ENCODE results near the gene INPP5A. TPM values are rescaled to one million over a fixed set of nuclear protein-coding genes. Genes with fewer than 3 reads are reported as not detected.

INPP5A gene
- total RNA-seq, 1 experiment from 2014 or later = 44.5 TPM

GRCh38 chr10:132665946-132666704, 128.5 kb downstream of the INPP5A start:
- BruUV-seq (replicated peaks) = no TSS peak
- ChIA-PET CTCF (no interaction called here), POLR2A (no interaction called here)
- no peaks in the 10 kb centered on the region for H3K4me1 Mint-ChIP-seq (ENCODE audit: low read depth, unreplicated experiment)
- no peak overlapping the region for H3K27ac Mint-ChIP-seq (ENCODE audit: unreplicated experiment)
- Histone ChIP-seq H3K27me3 (replicated peaks; ENCODE audit: control insufficient read depth, insufficient read depth, low read length) (no peaks in the 10 kb centered on the region), H3K9me3 (no peaks in the 10 kb centered on the region), H3K4me1 (no peaks in the 10 kb centered on the region), H3K36me3 (ENCODE audit: control insufficient read depth, insufficient read depth, low read length) (no peaks in the 10 kb centered on the region), H3K4me3 (ENCODE audit: low read depth, low read length) (no peak overlapping the region)
- H3K27me3 Mint-ChIP-seq (ENCODE audit: insufficient read depth, unreplicated experiment) = no peaks in the 10 kb centered on the region
- H3K4me3 Mint-ChIP-seq (ENCODE audit: unreplicated experiment) = no peak overlapping the region
- no peak for DNase-seq
- H3K9me3 Mint-ChIP-seq (ENCODE audit: unreplicated experiment) = no peaks in the 10 kb centered on the region
- intact Hi-C loops (cut with micrococcal nuclease; ENCODE audit: unreplicated experiment) = no loop called here
- no peak for TF ChIP-seq CTCF (IDR thresholded peaks at IDR 0.05; ENCODE audit: insufficient read depth in 1 of 2, low read depth in 1 of 2, low read length in 1 of 2, severe bottlenecking in 1 of 2, unreplicated experiment in 1 of 2)
- peaks cover under 1% of the 10 kb centered on the region for H3K36me3 Mint-ChIP-seq (ENCODE audit: insufficient read depth, unreplicated experiment)

GRCh38 chr10:132666705-132667341, 129.2 kb downstream of the INPP5A start:
- DNase-seq = no peak
- no peak overlapping the region for H3K4me3 Mint-ChIP-seq (ENCODE audit: unreplicated experiment)
- H3K9me3 ChIP-seq = no peaks in the 10 kb centered on the region
- no peak for TF ChIP-seq CTCF (IDR thresholded peaks at IDR 0.05; ENCODE audit: insufficient read depth in 1 of 2, low read depth in 1 of 2, low read length in 1 of 2, severe bottlenecking in 1 of 2, unreplicated experiment in 1 of 2)
- H3K4me1 Mint-ChIP-seq (ENCODE audit: low read depth, unreplicated experiment) = no peaks in the 10 kb centered on the region
- no peaks in the 10 kb centered on the region for H3K27me3 ChIP-seq (replicated peaks; ENCODE audit: control insufficient read depth, insufficient read depth, low read length)
- ChIA-PET CTCF (no interaction called here), POLR2A (no interaction called here)
- no peak overlapping the region for H3K27ac Mint-ChIP-seq (ENCODE audit: unreplicated experiment)
- no peaks in the 10 kb centered on the region for H3K4me1 ChIP-seq
- intact Hi-C loops (cut with micrococcal nuclease; ENCODE audit: unreplicated experiment) = no loop called here
- no TSS peak for BruUV-seq (replicated peaks)
- no peak overlapping the region for H3K4me3 ChIP-seq (ENCODE audit: low read depth, low read length)
- H3K36me3 Mint-ChIP-seq (ENCODE audit: insufficient read depth, unreplicated experiment) = peaks cover 6% of the 10 kb centered on the region
- H3K36me3 ChIP-seq (ENCODE audit: control insufficient read depth, insufficient read depth, low read length) = no peaks in the 10 kb centered on the region
- no peaks in the 10 kb centered on the region for H3K9me3 Mint-ChIP-seq (ENCODE audit: unreplicated experiment)
- no peaks in the 10 kb centered on the region for H3K27me3 Mint-ChIP-seq (ENCODE audit: insufficient read depth, unreplicated experiment)

- no peak for TF ChIP-seq CTCF (IDR thresholded peaks at IDR 0.05; ENCODE audit: insufficient read depth in 1 of 2, low read depth in 1 of 2, low read length in 1 of 2, severe bottlenecking in 1 of 2, unreplicated experiment in 1 of 2)
These were observed 129.9 kb downstream of the INPP5A start for GRCh38 chr10:132667342-132668047.

More at GRCh38 chr10:132667342-132668047, 129.9 kb downstream of the INPP5A start:
- POLR2A ChIA-PET = no interaction called here
- CTCF ChIA-PET = no interaction called here
- no peaks in the 10 kb centered on the region for H3K4me1 ChIP-seq
- H3K9me3 ChIP-seq = no peaks in the 10 kb centered on the region
- H3K36me3 Mint-ChIP-seq (ENCODE audit: insufficient read depth, unreplicated experiment) = peaks cover 6% of the 10 kb centered on the region
- H3K27me3 ChIP-seq (replicated peaks; ENCODE audit: control insufficient read depth, insufficient read depth, low read length) = no peaks in the 10 kb centered on the region
- H3K4me1 Mint-ChIP-seq (ENCODE audit: low read depth, unreplicated experiment) = no peaks in the 10 kb centered on the region
- H3K9me3 Mint-ChIP-seq (ENCODE audit: unreplicated experiment) = no peaks in the 10 kb centered on the region
- H3K4me3 Mint-ChIP-seq (ENCODE audit: unreplicated experiment) = no peak overlapping the region
- no peaks in the 10 kb centered on the region for H3K27me3 Mint-ChIP-seq (ENCODE audit: insufficient read depth, unreplicated experiment)
- no peak overlapping the region for H3K4me3 ChIP-seq (ENCODE audit: low read depth, low read length)
- H3K36me3 ChIP-seq (ENCODE audit: control insufficient read depth, insufficient read depth, low read length) = no peaks in the 10 kb centered on the region
- DNase-seq = no peak
- no peak overlapping the region for H3K27ac Mint-ChIP-seq (ENCODE audit: unreplicated experiment)
- no TSS peak for BruUV-seq (replicated peaks)
- intact Hi-C loops (cut with micrococcal nuclease; ENCODE audit: unreplicated experiment) = no loop called here
